HepG2 (cell line): ENCODE measurements around the gene SLC38A2. TPM values are rescaled to one million over a fixed set of nuclear protein-coding genes. Genes with fewer than 3 reads are reported as not detected.
A peak's percentile ranks its signal among the peaks of the same experiment; 100 is the strongest.

Experiments used
- BCL6 ChIP-seq: IDR thresholded peaks from 2 replicates; pipeline ENCODE4 v1.6.1; 2016; ENCODE audit warnings: missing genetic modification reagents, missing compliant biosample characterization
- BHLHE40 ChIP-seq: IDR thresholded peaks from 2 replicates; pipeline ENCODE4 v1.6.1; 2011; ENCODE audit warnings: low read length, improper control_type of control experiment
- BORCS8-MEF2B ChIP-seq: sonication (generic); formaldehyde crosslinking; IDR thresholded peaks from 2 replicates; pipeline ENCODE4 v1.8.0; 2022; ENCODE audit warnings: mild to moderate bottlenecking, missing genetic modification reagents
- FOXP4 ChIP-seq: sonication (generic); formaldehyde crosslinking; IDR thresholded peaks from 2 replicates; pipeline ENCODE4 v1.4.0; 2020; ENCODE audit warnings: missing genetic modification reagents
- KDM4B ChIP-seq: sonication (generic); formaldehyde crosslinking; IDR thresholded peaks from 2 replicates; pipeline ENCODE4 v1.4.0; 2020; ENCODE audit warnings: missing genetic modification reagents
- MAF1 ChIP-seq: sonication (generic); formaldehyde crosslinking; IDR thresholded peaks from 2 replicates; pipeline ENCODE4 v1.5.0; 2020; ENCODE audit warnings: missing genetic modification reagents, borderline replicate concordance
- NCOA5 ChIP-seq: sonication (generic); formaldehyde crosslinking; IDR thresholded peaks from 2 replicates; pipeline ENCODE4 v1.4.0; 2020; ENCODE audit warnings: missing genetic modification reagents
- NR2F1 ChIP-seq, 2 experiments: fragments of 450-650 bp in 1 of 2; formaldehyde crosslinking in 1 of 2; IDR thresholded peaks; 2 replicates each; pipeline versions ENCODE4 v1.5.0 to v1.6.1; 2016 to 2020; ENCODE audit warnings: mild to moderate bottlenecking in 1 of 2, missing compliant biosample characterization in 1 of 2, missing genetic modification reagents in 1 of 2, moderate library complexity in 1 of 2
- SAP130 ChIP-seq: IDR thresholded peaks from 2 replicates; pipeline ENCODE4 v1.6.1; 2016; ENCODE audit warnings: low read depth
- SIX4 ChIP-seq: sonication (generic); formaldehyde crosslinking; IDR thresholded peaks from 2 replicates; pipeline ENCODE4 v1.4.0; 2020; ENCODE audit warnings: missing genetic modification reagents
- SMAD1 ChIP-seq: sonication (generic); formaldehyde crosslinking; IDR thresholded peaks from 2 replicates; pipeline ENCODE4 v1.4.0; 2020; ENCODE audit warnings: missing genetic modification reagents, low read depth, mild to moderate bottlenecking, borderline replicate concordance
- SPEN ChIP-seq: sonication (generic); formaldehyde crosslinking; IDR thresholded peaks from 2 replicates; pipeline ENCODE4 v1.5.1; 2020; ENCODE audit warnings: low read depth, mild to moderate bottlenecking, missing genetic modification reagents
- TARDBP ChIP-seq: sonication (generic); formaldehyde crosslinking; IDR thresholded peaks from 2 replicates; pipeline ENCODE4 v1.8.0; 2022; ENCODE audit warnings: mild to moderate bottlenecking, missing genetic modification reagents
- TOPORS ChIP-seq: sonication (generic); formaldehyde crosslinking; IDR thresholded peaks from 2 replicates; pipeline ENCODE4 v1.8.0; 2023; ENCODE audit warnings: mild to moderate bottlenecking, missing genetic modification reagents
- ZBTB20 ChIP-seq: sonication (generic); formaldehyde crosslinking; IDR thresholded peaks from 2 replicates; pipeline ENCODE4 v1.8.1; 2023; ENCODE audit warnings: missing genetic modification reagents, low read depth, mild to moderate bottlenecking, borderline replicate concordance
- ZBTB44 ChIP-seq: sonication (generic); formaldehyde crosslinking; IDR thresholded peaks from 2 replicates; pipeline ENCODE4 v1.4.0; 2020; ENCODE audit warnings: missing genetic modification reagents
- ZBTB7B ChIP-seq: sonication (generic); formaldehyde crosslinking; IDR thresholded peaks from 2 replicates; pipeline ENCODE4 v1.4.0; 2020; ENCODE audit warnings: missing genetic modification reagents
- ZHX2 ChIP-seq, 2 experiments: sonication (generic) in 1 of 2; formaldehyde crosslinking in 1 of 2; IDR thresholded peaks; 2 replicates each; pipeline versions ENCODE4 v1.6.1 to v1.9.0; 2014 to 2022; ENCODE audit warnings: antibody characterized with exemption in 1 of 2, borderline replicate concordance in 1 of 2, inconsistent platforms in 1 of 2, low read depth in 1 of 2, missing genetic modification reagents in 1 of 2
- ZNF232 ChIP-seq: sonication (generic); formaldehyde crosslinking; IDR thresholded peaks from 2 replicates; pipeline ENCODE4 v1.4.0; 2020; ENCODE audit warnings: missing genetic modification reagents, borderline replicate concordance
- ZNF317 ChIP-seq: sonication (generic); formaldehyde crosslinking; IDR thresholded peaks from 2 replicates; pipeline ENCODE4 v1.5.0; 2020; ENCODE audit warnings: mild to moderate bottlenecking, missing genetic modification reagents
- polyA plus RNA-seq, 8 experiments: library from polyadenylated mRNA; depleted of rRNA in 3 of 8; stranded (reverse) in 7 of 8; unstranded in 1 of 8; fragments of >200 nt; fragmentation: Illumina TruSeq in 4 of 8; extraction: Trizol in 4 of 8; gene quantifications; 2 replicates each; pipeline versions ENCODE4 v1.2.1 to v1.2.3, GENCODE V29; 2011 to 2016; ENCODE audit warnings: low read depth in 4 of 8, missing spikeins in 1 of 8, mixed read lengths in 1 of 8; ENCODE audit not compliant: insufficient read depth in 1 of 8
- total RNA-seq, 5 experiments: library from RNA; depleted of rRNA; stranded (reverse); fragments of >200 nt; fragmentation: Illumina TruSeq; extraction: Trizol; gene quantifications; 2 replicates each; pipeline ENCODE4 v1.2.3, GENCODE V29; 2016; ENCODE audit warnings: low read depth in 1 of 5

The SLC38A2 gene
- total and polyA plus RNA-seq, 2 of the 13 experiments (the other 11 are each of a cell fraction or from before 2014, with no cell fraction given): 368 to 880 TPM

GRCh38 chr12:46372544-46373300 is at the start of gene SLC38A2 (continued):
- TF ChIP-seq BORCS8-MEF2B (CRISPR knock-in tag) (peak; percentile 78; the same call in 1 of the 2 replicates), ZBTB20 (CRISPR knock-in tag) (peak; percentile 61; the same call in 1 of the 2 replicates), BCL6 (peak; percentile 76), ZNF317 (peak; percentile 33), ZHX2 (IDR thresholded peaks at IDR 0.05; ENCODE audit: low read depth) (no peak), ZHX2 (CRISPR knock-in tag; IDR thresholded peaks at IDR 0.05; ENCODE audit: borderline replicate concordance) (peak; percentile 97), NR2F1 (CRISPR knock-in tag; IDR thresholded peaks at IDR 0.05) (peak in 1 of 2 experiments; percentile 15; a peak in 1 of 4 replicates), SPEN (CRISPR knock-in tag) (peak; percentile 91; the same call in 1 of the 2 replicates), ZBTB7B (CRISPR knock-in tag) (peak; percentile 68; the same call in 1 of the 2 replicates), SMAD1 (CRISPR knock-in tag) (peak; percentile 66), ZNF232 (peak; percentile 85; the same call in 1 of the 2 replicates), TARDBP (CRISPR knock-in tag) (peak; percentile 87), KDM4B (CRISPR knock-in tag) (peak; percentile 62; the same call in 1 of the 2 replicates), SIX4 (CRISPR knock-in tag) (peak; percentile 72), TOPORS (CRISPR knock-in tag) (no peak), BHLHE40 (peak; percentile 67; the same call in 1 of the 2 replicates), SAP130 (CRISPR knock-in tag) (peak; percentile 82), MAF1 (peak; percentile 90; the same call in 1 of the 2 replicates), ZBTB44 (0 out of 2 replicates have a peak, but pooled peaks have one; percentile 83), FOXP4 (CRISPR knock-in tag) (peak; percentile 87), NCOA5 (CRISPR knock-in tag) (0 out of 2 replicates have a peak, but pooled peaks have one; percentile 67)
